ENCODE measurements around the gene PTPRU.

Gene PTPRU

GRCh38 chr1:29352719-29353420, 116.5 kb downstream of the PTPRU start:
- H3K36me3 ChIP-seq (ENCODE audit: insufficient read depth, low read length) = no peaks in the 10 kb centered on the region
- H3K4me1 ChIP-seq (ENCODE audit: insufficient read depth, low read length) = no peaks in the 10 kb centered on the region
- H3K9ac ChIP-seq (ENCODE audit: low read length) = no peak overlapping the region
- no peak overlapping the region for H3K27ac ChIP-seq (ENCODE audit: low read depth, low read length)
- no peaks in the 10 kb centered on the region for H3K27me3 ChIP-seq (ENCODE audit: control insufficient read depth in 1 of 2, insufficient read depth in 2 of 2, low read length in 2 of 2)
- H3K4me3 ChIP-seq (ENCODE audit: low read depth in 1 of 2, low read length in 2 of 2) = no peak overlapping the region
- H3K9me3 ChIP-seq (ENCODE audit: low read length) = no peaks in the 10 kb centered on the region

DNA sequence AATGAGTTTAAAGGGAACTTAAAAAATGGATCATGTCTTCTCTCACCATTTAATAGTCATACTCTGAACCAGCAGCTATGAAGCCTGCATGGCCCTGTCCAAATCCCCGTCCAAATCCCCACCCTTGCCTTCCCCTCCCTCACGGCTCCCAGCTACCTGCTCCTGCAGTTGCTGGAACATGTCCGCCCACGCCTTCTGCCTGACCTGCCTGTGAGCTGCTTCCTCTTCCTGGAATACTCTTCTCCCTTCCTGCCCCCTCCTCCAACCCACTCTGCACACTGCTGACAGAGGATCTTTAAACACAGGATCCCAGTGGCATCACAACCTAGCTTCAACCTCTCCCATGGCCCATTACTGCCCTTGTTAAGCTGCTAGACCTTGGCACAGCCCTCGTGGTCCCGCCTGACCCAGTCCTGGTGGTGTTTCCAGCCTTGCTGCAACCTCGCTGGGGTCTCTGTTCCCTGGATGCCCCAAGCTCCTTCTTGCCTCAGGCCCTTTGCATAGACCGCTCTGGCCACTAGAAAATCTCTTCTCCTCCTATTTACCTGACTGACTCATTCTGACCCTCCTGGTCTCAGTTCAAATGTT, 118.3 kb downstream of the PTPRU start:
- Histone ChIP-seq H3K4me3 (ENCODE audit: low read depth in 1 of 2, low read length in 2 of 2) (no peak overlapping the region), H3K9ac (ENCODE audit: low read length) (no peak overlapping the region), H3K27me3 (ENCODE audit: control insufficient read depth in 1 of 2, insufficient read depth in 2 of 2, low read length in 2 of 2) (no peaks in the 10 kb centered on the region), H3K4me1 (ENCODE audit: insufficient read depth, low read length) (no peaks in the 10 kb centered on the region), H3K36me3 (ENCODE audit: insufficient read depth, low read length) (no peaks in the 10 kb centered on the region), H3K9me3 (ENCODE audit: low read length) (no peaks in the 10 kb centered on the region), H3K27ac (ENCODE audit: low read depth, low read length) (no peak overlapping the region)

DNA sequence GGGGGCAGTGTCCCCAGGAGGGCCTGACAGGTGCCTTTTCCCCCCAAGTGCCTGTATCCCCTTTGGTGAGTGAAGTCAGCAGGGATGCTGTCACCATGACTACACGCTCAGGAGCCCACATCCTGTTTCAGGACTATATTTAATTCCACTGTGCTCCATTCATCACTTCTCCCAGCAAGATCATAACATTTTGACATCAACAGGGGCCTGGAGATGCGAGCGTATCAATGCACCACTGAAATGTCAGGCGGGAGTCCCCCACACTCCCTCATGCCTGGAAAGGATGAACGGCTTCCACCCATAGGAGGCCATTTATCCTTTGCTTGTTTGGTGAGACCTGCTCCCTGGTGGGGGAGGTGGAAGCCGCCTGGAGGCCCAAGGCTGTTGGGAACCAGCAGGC, 119.1 kb downstream of the PTPRU start:
- no peaks in the 10 kb centered on the region for H3K9me3 ChIP-seq (ENCODE audit: low read length)

GRCh38 chr1:29356663-29357062, 120.3 kb downstream of the PTPRU start:
- Histone ChIP-seq H3K9ac (ENCODE audit: low read length) (no peak overlapping the region), H3K27ac (ENCODE audit: low read depth, low read length) (no peak overlapping the region), H3K4me1 (ENCODE audit: insufficient read depth, low read length) (no peaks in the 10 kb centered on the region), H3K4me3 (ENCODE audit: low read depth in 1 of 2, low read length in 2 of 2) (no peak overlapping the region), H3K36me3 (ENCODE audit: insufficient read depth, low read length) (no peaks in the 10 kb centered on the region), H3K27me3 (ENCODE audit: control insufficient read depth in 1 of 2, insufficient read depth in 2 of 2, low read length in 2 of 2) (peaks cover 0 to 6% of the 10 kb centered on the region in 2 donors), H3K9me3 (ENCODE audit: low read length) (no peaks in the 10 kb centered on the region)

More for the DNA sequence above, 119.1 kb downstream of the PTPRU start:
- no peak overlapping the region for H3K27ac ChIP-seq (ENCODE audit: low read depth, low read length)
- no peaks in the 10 kb centered on the region for H3K36me3 ChIP-seq (ENCODE audit: insufficient read depth, low read length)
- no peaks in the 10 kb centered on the region for H3K4me1 ChIP-seq (ENCODE audit: insufficient read depth, low read length)
- no peak overlapping the region for H3K9ac ChIP-seq (ENCODE audit: low read length)
- no peak overlapping the region for H3K4me3 ChIP-seq (ENCODE audit: low read depth in 1 of 2, low read length in 2 of 2)
- no peaks in the 10 kb centered on the region for H3K27me3 ChIP-seq (ENCODE audit: control insufficient read depth in 1 of 2, insufficient read depth in 2 of 2, low read length in 2 of 2)

DNA sequence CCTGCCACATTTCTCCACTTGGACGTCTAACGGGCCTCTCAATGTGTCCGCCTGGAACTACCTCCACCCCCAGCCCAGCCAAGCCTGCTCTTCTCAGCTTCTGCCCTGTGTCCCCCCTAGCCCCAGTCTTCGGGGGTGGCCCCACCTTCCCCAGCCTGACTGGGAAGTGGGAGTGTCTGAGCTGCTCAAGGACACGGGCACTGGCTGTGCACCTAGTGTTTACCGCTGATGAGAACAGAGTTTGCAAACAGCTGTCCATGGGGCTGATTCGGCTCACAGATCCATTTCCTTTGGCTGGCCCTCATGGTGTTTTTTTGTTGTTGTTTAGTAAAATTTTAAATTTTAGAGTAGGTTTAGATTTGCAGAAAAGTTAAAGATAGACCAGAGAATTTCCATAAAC, 121.1 kb downstream of the PTPRU start:
- H3K27ac ChIP-seq (ENCODE audit: low read depth, low read length) = no peak overlapping the region
- peaks cover 0 to 6% of the 10 kb centered on the region in 2 donors for H3K27me3 ChIP-seq (ENCODE audit: control insufficient read depth in 1 of 2, insufficient read depth in 2 of 2, low read length in 2 of 2)
- no peak overlapping the region for H3K4me3 ChIP-seq (ENCODE audit: low read depth in 1 of 2, low read length in 2 of 2)
- no peaks in the 10 kb centered on the region for H3K4me1 ChIP-seq (ENCODE audit: insufficient read depth, low read length)
- H3K36me3 ChIP-seq (ENCODE audit: insufficient read depth, low read length) = no peaks in the 10 kb centered on the region
- H3K9ac ChIP-seq (ENCODE audit: low read length) = no peak overlapping the region
- H3K9me3 ChIP-seq (ENCODE audit: low read length) = no peaks in the 10 kb centered on the region

DNA sequence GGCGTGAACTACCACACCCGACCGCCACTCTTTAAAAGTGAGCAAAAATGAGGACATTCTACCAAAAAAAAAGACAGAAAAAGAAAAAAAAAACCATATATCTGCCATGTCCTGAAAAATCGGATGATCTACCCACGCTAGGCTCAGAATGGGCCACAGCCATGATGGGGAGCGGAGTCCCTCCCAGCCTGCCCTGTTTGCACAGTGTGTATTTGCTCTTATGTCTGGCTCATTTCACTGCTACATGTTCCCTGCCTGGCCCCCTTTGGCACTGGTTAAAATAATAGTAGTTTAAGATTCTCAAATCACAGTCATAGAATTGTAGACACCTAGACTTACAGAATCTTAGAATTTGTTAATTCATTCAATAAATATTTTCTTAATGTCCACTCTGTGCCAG, 121.9 kb downstream of the PTPRU start:
- H3K27ac ChIP-seq (ENCODE audit: low read depth, low read length) = no peak overlapping the region
- H3K4me1 ChIP-seq (ENCODE audit: insufficient read depth, low read length) = no peaks in the 10 kb centered on the region
- H3K9ac ChIP-seq (ENCODE audit: low read length) = no peak overlapping the region
- H3K9me3 ChIP-seq (ENCODE audit: low read length) = no peaks in the 10 kb centered on the region
- H3K4me3 ChIP-seq (ENCODE audit: low read depth in 1 of 2, low read length in 2 of 2) = no peak overlapping the region
- no peaks in the 10 kb centered on the region for H3K36me3 ChIP-seq (ENCODE audit: insufficient read depth, low read length)
- H3K27me3 ChIP-seq (ENCODE audit: control insufficient read depth in 1 of 2, insufficient read depth in 2 of 2, low read length in 2 of 2) = peaks cover 0 to 6% of the 10 kb centered on the region in 2 donors

DNA sequence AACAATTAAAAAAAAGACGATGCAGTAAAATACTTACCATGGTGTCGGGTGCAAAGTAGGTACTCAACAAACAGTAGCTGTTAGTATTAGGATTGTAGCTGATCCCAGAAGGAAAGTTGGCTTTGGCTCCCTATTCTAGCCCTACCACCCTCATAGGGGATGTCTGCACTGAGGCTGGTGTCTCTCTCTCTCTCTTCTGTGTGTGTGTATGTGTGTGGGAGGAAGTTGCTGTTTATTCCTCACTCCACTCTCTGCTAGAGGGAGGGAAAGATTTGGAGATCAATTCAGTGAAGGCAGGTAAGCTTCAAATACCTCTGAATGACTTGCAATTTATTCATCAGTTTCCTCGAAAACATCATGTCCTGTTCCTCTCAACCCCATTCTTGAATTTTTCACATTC, 124.4 kb downstream of the PTPRU start:
- Histone ChIP-seq H3K27me3 (ENCODE audit: control insufficient read depth in 1 of 2, insufficient read depth in 2 of 2, low read length in 2 of 2) (peaks cover 0 to 6% of the 10 kb centered on the region in 2 donors), H3K9ac (ENCODE audit: low read length) (no peak overlapping the region), H3K4me1 (ENCODE audit: insufficient read depth, low read length) (no peaks in the 10 kb centered on the region), H3K27ac (ENCODE audit: low read depth, low read length) (no peak overlapping the region), H3K36me3 (ENCODE audit: insufficient read depth, low read length) (no peaks in the 10 kb centered on the region), H3K9me3 (ENCODE audit: low read length) (no peaks in the 10 kb centered on the region), H3K4me3 (ENCODE audit: low read depth in 1 of 2, low read length in 2 of 2) (no peak overlapping the region)

DNA sequence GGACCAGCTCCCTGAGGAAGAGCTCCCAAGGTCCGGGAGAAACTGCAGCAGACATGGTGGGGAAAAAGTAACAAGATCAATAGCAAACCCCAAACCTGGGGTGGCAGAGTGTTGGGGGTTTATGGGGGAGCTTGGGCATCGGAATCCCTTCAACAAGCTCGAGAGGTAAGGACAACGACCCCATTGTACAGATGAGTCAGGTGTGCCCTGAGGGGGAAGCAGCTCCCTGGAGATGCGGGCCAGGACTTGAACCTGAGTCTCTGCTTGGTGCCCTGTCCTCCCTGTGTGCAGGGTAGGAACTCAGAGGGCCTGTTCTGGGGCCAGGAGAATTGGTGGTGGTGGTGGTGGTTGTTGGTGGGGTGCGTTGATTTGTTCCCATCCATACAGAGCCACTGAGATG, 125.4 kb downstream of the PTPRU start:
- Histone ChIP-seq H3K36me3 (ENCODE audit: insufficient read depth, low read length) (no peaks in the 10 kb centered on the region), H3K4me3 (ENCODE audit: low read depth in 1 of 2, low read length in 2 of 2) (no peak overlapping the region), H3K4me1 (ENCODE audit: insufficient read depth, low read length) (no peaks in the 10 kb centered on the region), H3K27me3 (ENCODE audit: control insufficient read depth in 1 of 2, insufficient read depth in 2 of 2, low read length in 2 of 2) (peaks cover 0 to 6% of the 10 kb centered on the region in 2 donors), H3K9ac (ENCODE audit: low read length) (no peak overlapping the region), H3K27ac (ENCODE audit: low read depth, low read length) (no peak overlapping the region), H3K9me3 (ENCODE audit: low read length) (no peaks in the 10 kb centered on the region)

DNA sequence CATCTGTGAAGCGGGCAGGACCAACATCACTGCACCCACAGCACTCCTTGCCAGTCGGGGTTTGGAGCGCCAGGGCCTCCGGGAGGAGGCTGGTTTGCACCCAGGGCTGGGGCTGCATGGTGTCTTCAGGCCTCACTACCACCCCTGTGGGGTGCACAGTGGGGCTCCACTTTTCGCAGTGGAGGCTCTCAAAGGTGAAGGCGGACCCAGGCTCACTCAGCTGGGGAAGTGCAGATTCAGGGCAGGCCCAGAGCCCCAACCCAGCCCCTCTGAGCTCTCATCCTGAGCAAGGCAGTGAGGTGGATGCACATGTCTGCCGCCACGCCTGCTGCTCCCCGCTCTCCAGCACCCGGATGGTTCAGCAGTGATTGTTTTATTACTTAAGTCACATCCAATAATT, 125.8 kb downstream of the PTPRU start:
- H3K9me3 ChIP-seq (ENCODE audit: low read length) = no peaks in the 10 kb centered on the region
- no peak overlapping the region for H3K9ac ChIP-seq (ENCODE audit: low read length)
- H3K27me3 ChIP-seq (ENCODE audit: control insufficient read depth in 1 of 2, insufficient read depth in 2 of 2, low read length in 2 of 2) = peaks cover 0 to 6% of the 10 kb centered on the region in 2 donors
- H3K27ac ChIP-seq (ENCODE audit: low read depth, low read length) = no peak overlapping the region
- no peaks in the 10 kb centered on the region for H3K4me1 ChIP-seq (ENCODE audit: insufficient read depth, low read length)
- H3K36me3 ChIP-seq (ENCODE audit: insufficient read depth, low read length) = no peaks in the 10 kb centered on the region
- H3K4me3 ChIP-seq (ENCODE audit: low read depth in 1 of 2, low read length in 2 of 2) = no peak overlapping the region

DNA sequence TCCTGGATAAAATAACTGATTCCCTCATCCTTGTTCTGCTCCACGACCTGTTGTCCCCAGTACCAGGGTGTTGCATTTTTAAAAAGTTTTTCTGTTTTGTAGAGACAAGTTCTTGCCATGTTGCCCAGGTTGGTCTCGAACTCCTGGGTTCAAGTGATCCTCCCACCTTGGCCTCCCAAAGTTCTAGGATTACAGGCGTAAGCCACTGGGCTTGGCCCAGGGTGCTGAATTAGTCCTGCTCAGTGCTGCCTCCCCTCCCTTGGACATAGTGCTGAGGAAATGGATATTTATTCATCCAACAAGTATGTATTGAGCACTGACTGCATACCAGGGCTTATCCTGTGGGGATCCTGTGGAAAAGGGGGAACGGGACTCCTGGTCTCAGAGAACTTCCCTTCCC, 126.4 kb downstream of the PTPRU start:
- no peaks in the 10 kb centered on the region for H3K9me3 ChIP-seq (ENCODE audit: low read length)
- H3K36me3 ChIP-seq (ENCODE audit: insufficient read depth, low read length) = no peaks in the 10 kb centered on the region
- H3K27me3 ChIP-seq (ENCODE audit: control insufficient read depth in 1 of 2, insufficient read depth in 2 of 2, low read length in 2 of 2) = peaks cover 0 to 6% of the 10 kb centered on the region in 2 donors
- H3K27ac ChIP-seq (ENCODE audit: low read depth, low read length) = no peak overlapping the region
- no peaks in the 10 kb centered on the region for H3K4me1 ChIP-seq (ENCODE audit: insufficient read depth, low read length)
- no peak overlapping the region for H3K4me3 ChIP-seq (ENCODE audit: low read depth in 1 of 2, low read length in 2 of 2)
- H3K9ac ChIP-seq (ENCODE audit: low read length) = no peak overlapping the region

- H3K36me3 ChIP-seq (ENCODE audit: insufficient read depth, low read length) = no peaks in the 10 kb centered on the region
- no peak overlapping the region for H3K4me3 ChIP-seq (ENCODE audit: low read depth in 1 of 2, low read length in 2 of 2)
- H3K9me3 ChIP-seq (ENCODE audit: low read length) = no peaks in the 10 kb centered on the region
- H3K27me3 ChIP-seq (ENCODE audit: control insufficient read depth in 1 of 2, insufficient read depth in 2 of 2, low read length in 2 of 2) = peaks cover 0 to 6% of the 10 kb centered on the region in 2 donors
- no peak overlapping the region for H3K9ac ChIP-seq (ENCODE audit: low read length)
- no peaks in the 10 kb centered on the region for H3K4me1 ChIP-seq (ENCODE audit: insufficient read depth, low read length)
- H3K27ac ChIP-seq (ENCODE audit: low read depth, low read length) = no peak overlapping the region
Measured at GRCh38 chr1:29363536-29363935, 127.2 kb downstream of the PTPRU start.

DNA sequence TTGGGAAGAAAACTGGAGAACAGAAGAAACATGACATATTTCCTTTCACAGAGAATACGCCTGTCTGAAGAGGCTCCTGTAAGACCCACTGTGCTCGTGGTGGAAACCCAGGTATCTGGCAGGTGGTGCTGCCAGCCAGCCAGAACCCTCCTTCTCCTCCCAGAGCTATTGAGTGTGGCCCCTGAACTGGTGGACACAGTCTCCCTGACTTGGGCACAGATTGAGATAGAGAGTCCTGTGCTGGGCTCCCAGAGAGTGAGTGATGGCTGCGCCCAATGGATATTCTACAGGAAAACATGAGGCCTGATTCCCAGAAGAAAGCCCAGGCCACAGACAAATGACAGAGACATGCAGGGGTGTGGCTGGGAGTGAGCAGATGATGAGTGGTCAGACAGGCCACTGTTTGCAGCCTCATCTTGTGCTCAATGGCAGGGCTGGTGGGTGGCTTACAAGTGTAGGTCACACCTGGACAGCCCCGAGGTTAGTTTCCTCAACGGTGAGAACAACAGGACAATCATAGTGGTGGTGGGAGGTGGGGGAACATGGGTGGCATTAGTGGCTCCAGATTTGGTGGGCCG, 127.9 kb downstream of the PTPRU start:
- no peak overlapping the region for H3K27ac ChIP-seq (ENCODE audit: low read depth, low read length)
- H3K4me1 ChIP-seq (ENCODE audit: insufficient read depth, low read length) = no peaks in the 10 kb centered on the region
- H3K4me3 ChIP-seq (ENCODE audit: low read depth in 1 of 2, low read length in 2 of 2) = no peak overlapping the region
- H3K9ac ChIP-seq (ENCODE audit: low read length) = no peak overlapping the region
- H3K36me3 ChIP-seq (ENCODE audit: insufficient read depth, low read length) = no peaks in the 10 kb centered on the region
- H3K27me3 ChIP-seq (ENCODE audit: control insufficient read depth in 1 of 2, insufficient read depth in 2 of 2, low read length in 2 of 2) = peaks cover 0 to 6% of the 10 kb centered on the region in 2 donors
- H3K9me3 ChIP-seq (ENCODE audit: low read length) = no peaks in the 10 kb centered on the region
